ENCODE measurements around the gene ELK4.

GRCh38 chr1:205595435-205595834 lies 36.4 kb downstream of the ELK4 start:
- TF ChIP-seq, protein P1, sequence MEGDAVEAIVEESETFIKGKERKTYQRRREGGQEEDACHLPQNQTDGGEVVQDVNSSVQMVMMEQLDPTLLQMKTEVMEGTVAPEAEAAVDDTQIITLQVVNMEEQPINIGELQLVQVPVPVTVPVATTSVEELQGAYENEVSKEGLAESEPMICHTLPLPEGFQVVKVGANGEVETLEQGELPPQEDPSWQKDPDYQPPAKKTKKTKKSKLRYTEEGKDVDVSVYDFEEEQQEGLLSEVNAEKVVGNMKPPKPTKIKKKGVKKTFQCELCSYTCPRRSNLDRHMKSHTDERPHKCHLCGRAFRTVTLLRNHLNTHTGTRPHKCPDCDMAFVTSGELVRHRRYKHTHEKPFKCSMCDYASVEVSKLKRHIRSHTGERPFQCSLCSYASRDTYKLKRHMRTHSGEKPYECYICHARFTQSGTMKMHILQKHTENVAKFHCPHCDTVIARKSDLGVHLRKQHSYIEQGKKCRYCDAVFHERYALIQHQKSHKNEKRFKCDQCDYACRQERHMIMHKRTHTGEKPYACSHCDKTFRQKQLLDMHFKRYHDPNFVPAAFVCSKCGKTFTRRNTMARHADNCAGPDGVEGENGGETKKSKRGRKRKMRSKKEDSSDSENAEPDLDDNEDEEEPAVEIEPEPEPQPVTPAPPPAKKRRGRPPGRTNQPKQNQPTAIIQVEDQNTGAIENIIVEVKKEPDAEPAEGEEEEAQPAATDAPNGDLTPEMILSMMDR (IDR thresholded peaks at IDR 0.05; ENCODE audit: extremely low read depth in 1 of 2, insufficient read depth in 1 of 2, low read depth in 1 of 2, low read length in 2 of 2), result no peak
- TF ChIP-seq EZH2 (IDR thresholded peaks at IDR 0.05; ENCODE audit: borderline replicate concordance, low read depth, low read length, severe bottlenecking) (no peak), POLR2A (IDR thresholded peaks at IDR 0.05; ENCODE audit: low read depth, low read length) (no peak), POLR2AphosphoS5 (IDR thresholded peaks at IDR 0.05; ENCODE audit: insufficient read depth, low read depth, low read length) (no peak), JUN (IDR thresholded peaks at IDR 0.05; ENCODE audit: borderline replicate concordance, insufficient read depth, insufficient read length, low read depth) (no peak)
- TF ChIP-seq, protein P2, sequence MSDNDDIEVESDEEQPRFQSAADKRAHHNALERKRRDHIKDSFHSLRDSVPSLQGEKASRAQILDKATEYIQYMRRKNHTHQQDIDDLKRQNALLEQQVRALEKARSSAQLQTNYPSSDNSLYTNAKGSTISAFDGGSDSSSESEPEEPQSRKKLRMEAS (IDR thresholded peaks at IDR 0.05; ENCODE audit: insufficient read depth, insufficient read length), result no peak
